Liver (tissue), 9 donors: Measurements from ENCODE around the gene MIOX. TPM values are rescaled to one million over a fixed set of nuclear protein-coding genes. Genes with fewer than 3 reads are reported as not detected.
A peak's percentile ranks its signal among the peaks of the same experiment; 100 is the strongest.

Experiments
- DNase-seq: peaks from one replicate; pipeline ENCODE4 v3.0.0-alpha.2; 2017; ENCODE audit warnings: low spot score
- H3K27ac ChIP-seq, 2 donors: one replicate each; pipeline ENCODE4 v1.7.0; 2013; ENCODE audit warnings: inconsistent platforms in 2 of 2, low read length in 2 of 2, control low read depth in 1 of 2, low read depth in 1 of 2, mild to moderate bottlenecking in 1 of 2
- H3K27me3 ChIP-seq, 4 donors: one replicate each; pipeline versions ENCODE4 v1.6.1 to v1.7.0; 2013; ENCODE audit warnings: low read length in 3 of 4, inconsistent platforms in 1 of 4, mild to moderate bottlenecking in 1 of 4, moderate library complexity in 1 of 4; ENCODE audit not compliant: control insufficient read depth in 4 of 4, insufficient read depth in 4 of 4
- H3K36me3 ChIP-seq, 4 donors: one replicate each; pipeline versions ENCODE4 v1.6.1 to v1.7.0; 2013; ENCODE audit warnings: low read length in 3 of 4, mild to moderate bottlenecking in 3 of 4, low read depth in 1 of 4, moderate library complexity in 1 of 4; ENCODE audit not compliant: control insufficient read depth in 4 of 4, insufficient read depth in 3 of 4
- H3K4me1 ChIP-seq, 4 donors: one replicate each; pipeline versions ENCODE4 v1.6.1 to v1.7.0; 2013; ENCODE audit warnings: low read length in 3 of 4, mild to moderate bottlenecking in 3 of 4, moderate library complexity in 1 of 4; ENCODE audit not compliant: control insufficient read depth in 4 of 4, insufficient read depth in 4 of 4
- H3K4me3 ChIP-seq, 3 donors: one replicate each; pipeline versions ENCODE4 v1.6.1 to v1.7.0; 2013; ENCODE audit warnings: low read length in 3 of 3, control low read depth in 1 of 3, low read depth in 1 of 3, mild to moderate bottlenecking in 1 of 3
- H3K9ac ChIP-seq, 2 donors: one replicate each; pipeline ENCODE4 v1.7.0; 2013; ENCODE audit warnings: low read length in 2 of 2, mild to moderate bottlenecking in 2 of 2, moderate library complexity in 2 of 2, control low read depth in 1 of 2, low read depth in 1 of 2
- H3K9me3 ChIP-seq, 4 donors: one replicate each; pipeline versions ENCODE4 v1.6.1 to v1.7.0; 2013; ENCODE audit warnings: low read length in 3 of 4; ENCODE audit not compliant: control insufficient read depth in 4 of 4
- ATF3 ChIP-seq: IDR thresholded peaks from 2 replicates; pipeline ENCODE4 v1.6.1; 2016; ENCODE audit warnings: antibody characterized with exemption
- EGR1 ChIP-seq, 2 donors: IDR thresholded peaks; 2 replicates each; pipeline ENCODE4 v1.6.1; 2016 to 2018; ENCODE audit warnings: antibody characterized with exemption in 2 of 2, low read depth in 2 of 2
- FOXA2 ChIP-seq: IDR thresholded peaks from 2 replicates; pipeline ENCODE4 v1.6.1; 2016; ENCODE audit warnings: antibody characterized with exemption
- GABPA ChIP-seq, 2 donors: IDR thresholded peaks in 1 of 2; conservative IDR thresholded peaks in 1 of 2; 2 replicates each; pipeline ENCODE4 v1.6.1; 2016; ENCODE audit warnings: antibody characterized with exemption in 2 of 2, mild to moderate bottlenecking in 1 of 2, moderate library complexity in 1 of 2
- HNF4A ChIP-seq, 2 donors: conservative IDR thresholded peaks; 2 replicates each; pipeline ENCODE4 v1.6.1; 2016; ENCODE audit warnings: antibody characterized with exemption in 2 of 2, mild to moderate bottlenecking in 2 of 2
- JUND ChIP-seq, 2 donors: IDR thresholded peaks; 2 replicates each; pipeline ENCODE4 v1.6.1; 2016; ENCODE audit warnings: antibody characterized with exemption in 2 of 2
- NR2F2 ChIP-seq: IDR thresholded peaks from 2 replicates; pipeline ENCODE4 v1.6.1; 2016; ENCODE audit warnings: antibody characterized with exemption
- RAD21 ChIP-seq, 2 donors: IDR thresholded peaks; 2 replicates each; pipeline ENCODE4 v1.6.1; 2016; ENCODE audit warnings: antibody characterized with exemption in 2 of 2, mild to moderate bottlenecking in 2 of 2
- RXRA ChIP-seq, 2 donors: IDR thresholded peaks; 2 replicates each; pipeline ENCODE4 v1.6.1; 2017 to 2018; ENCODE audit warnings: antibody characterized with exemption in 2 of 2, mild to moderate bottlenecking in 1 of 2
- SP1 ChIP-seq: IDR thresholded peaks from 2 replicates; pipeline ENCODE4 v1.6.1; 2018; ENCODE audit warnings: antibody characterized with exemption, mild to moderate bottlenecking
- TAF1 ChIP-seq: conservative IDR thresholded peaks from 2 replicates; pipeline ENCODE4 v1.6.1; 2016; ENCODE audit warnings: antibody characterized with exemption, mild to moderate bottlenecking
- YY1 ChIP-seq: IDR thresholded peaks from 2 replicates; pipeline ENCODE4 v1.6.1; 2016; ENCODE audit warnings: antibody characterized with exemption, mild to moderate bottlenecking
- WGBS: extraction: QIAGEN DNeasy Blood & Tissue Kit; methylation state at CpG from one replicate; pipeline ENCODE4 v1.1.7; 2013; 5-methylcytosine and 5-hydroxymethylcytosine counted together
- polyA plus RNA-seq, 2 donors: library from polyadenylated mRNA; stranded (reverse) in 1 of 2; unstranded in 1 of 2; fragments of 200-250 nt in 1 of 2; fragments of >200 nt in 1 of 2; fragmentation: Nextera tagmentation in 1 of 2; extraction: Ambion mirVana in 1 of 2; gene quantifications; one replicate each; pipeline versions ENCODE4 v1.2.1 to v1.2.3, GENCODE V29; 2013 to 2015
- total RNA-seq, 2 donors: library from RNA; depleted of rRNA; stranded (reverse); fragments of >200 nt; gene quantifications; one replicate each; pipeline ENCODE4 v1.2.3, GENCODE V29; 2014
- TF ChIP-seq, protein P1 (sequence below): fragments of 150-350 bp; IDR thresholded peaks from 2 replicates; pipeline ENCODE4 v1.5.1; 2017; ENCODE audit warnings: improper control_type of control experiment, low read depth, low read length; ENCODE audit not compliant: missing input control
- TF ChIP-seq, protein P2 (sequence below): IDR thresholded peaks from 2 replicates; pipeline ENCODE4 v1.6.1; 2016; ENCODE audit warnings: antibody characterized with exemption, mild to moderate bottlenecking
- donor health status: healthy.
- donor health status: healthy.
- donor health status: healthy.
- donor health status: healthy.
- donor health status: healthy.

Gene MIOX
- total and polyA plus RNA-seq, 4 donors = not detected

DNA sequence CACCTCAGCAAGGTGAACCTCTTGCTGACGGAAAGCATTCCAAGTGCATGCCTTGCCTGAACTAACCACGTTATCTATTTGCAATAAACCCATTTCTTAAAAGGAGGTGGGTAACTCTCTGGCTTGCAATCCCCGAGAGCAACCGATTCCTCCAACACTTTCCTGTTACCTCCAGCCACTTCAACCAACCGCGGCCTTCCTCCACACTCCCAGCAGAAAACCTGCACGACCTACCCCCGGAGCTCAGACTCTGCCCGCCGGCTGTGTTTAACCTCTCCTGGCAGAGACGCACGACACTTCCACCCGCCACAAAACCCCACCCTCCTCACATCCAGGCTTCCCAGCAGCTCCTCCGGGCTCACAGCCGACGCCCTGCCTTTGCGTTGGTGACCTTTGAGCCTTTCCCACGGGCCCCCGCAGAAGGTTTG is 38.0 kb downstream of the MIOX start:
- no peaks in the 10 kb centered on the region for H3K9me3 ChIP-seq
- H3K4me1 ChIP-seq = peaks cover 13 to 56% (median 31%) of the 10 kb centered on the region in 4 donors

DNA sequence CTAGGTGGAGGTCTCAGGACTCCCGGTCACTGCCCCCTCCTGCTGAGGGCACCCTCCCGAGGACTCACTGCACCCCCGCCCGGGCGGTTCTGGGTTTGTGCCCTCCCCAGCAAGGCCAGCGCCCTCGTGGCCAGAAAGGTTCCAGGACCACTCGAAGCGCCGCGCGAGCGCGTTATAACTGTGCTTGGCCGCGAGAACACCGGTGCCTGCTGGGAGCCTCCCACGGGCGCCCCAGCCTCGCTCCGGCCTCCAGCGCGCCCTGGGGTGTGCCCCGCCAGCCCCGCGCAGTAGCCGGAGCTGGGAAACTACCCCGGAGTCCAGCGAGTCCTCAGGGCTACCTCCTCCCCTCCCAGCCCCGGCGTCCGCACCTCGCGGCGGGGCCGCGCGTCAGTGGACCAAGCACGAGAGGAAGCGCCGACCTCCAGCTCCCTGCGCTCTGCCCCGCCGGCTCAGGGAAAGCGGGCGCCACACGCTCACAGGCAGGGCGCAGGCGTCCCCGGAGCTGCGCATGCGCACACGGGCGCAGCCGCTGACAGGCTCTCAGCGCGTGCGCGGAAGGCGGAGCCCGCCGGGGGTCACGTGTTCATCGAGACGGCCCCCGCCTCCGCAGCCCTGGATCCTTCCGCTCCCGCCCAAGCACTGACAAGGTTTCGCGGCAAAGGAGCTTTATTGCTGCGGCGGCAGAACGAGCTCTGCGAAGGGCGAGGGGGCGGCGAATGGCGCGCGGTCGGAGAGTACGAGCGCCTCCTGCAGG is 38.6 kb downstream of the MIOX start, which contains the start of gene SCO2:
Gene SCO2, minus strand, starts transcription at position 495 of the 754 bp plus-strand sequence. CDS start 1,187 bp downstream, outside the sequence.
- H3K9me3 ChIP-seq = no peaks in the 10 kb centered on the region
- H3K27me3 ChIP-seq = no peaks in the 10 kb centered on the region
- WGBS = under 1% methylated on average over 84 of the region's 84 CpGs
- TF ChIP-seq EGR1 (IDR thresholded peaks at IDR 0.05; ENCODE audit: low read depth in 2 of 2) (peak; percentile 59 to 84), NR2F2 (peak; percentile 6), SP1 (peak; percentile 45), FOXA2 (no peak), RAD21 (IDR thresholded peaks at IDR 0.05) (peak; percentile 15 to 48), TAF1 (no peak), RXRA (IDR thresholded peaks at IDR 0.05) (peak; percentile 88 to 95), YY1 (no peak), GABPA (IDR thresholded peaks at IDR 0.05 in 1 of 2, conservative IDR thresholded peaks at IDR 0.05 in 1 of 2) (no peak)
- TF ChIP-seq, protein P1, sequence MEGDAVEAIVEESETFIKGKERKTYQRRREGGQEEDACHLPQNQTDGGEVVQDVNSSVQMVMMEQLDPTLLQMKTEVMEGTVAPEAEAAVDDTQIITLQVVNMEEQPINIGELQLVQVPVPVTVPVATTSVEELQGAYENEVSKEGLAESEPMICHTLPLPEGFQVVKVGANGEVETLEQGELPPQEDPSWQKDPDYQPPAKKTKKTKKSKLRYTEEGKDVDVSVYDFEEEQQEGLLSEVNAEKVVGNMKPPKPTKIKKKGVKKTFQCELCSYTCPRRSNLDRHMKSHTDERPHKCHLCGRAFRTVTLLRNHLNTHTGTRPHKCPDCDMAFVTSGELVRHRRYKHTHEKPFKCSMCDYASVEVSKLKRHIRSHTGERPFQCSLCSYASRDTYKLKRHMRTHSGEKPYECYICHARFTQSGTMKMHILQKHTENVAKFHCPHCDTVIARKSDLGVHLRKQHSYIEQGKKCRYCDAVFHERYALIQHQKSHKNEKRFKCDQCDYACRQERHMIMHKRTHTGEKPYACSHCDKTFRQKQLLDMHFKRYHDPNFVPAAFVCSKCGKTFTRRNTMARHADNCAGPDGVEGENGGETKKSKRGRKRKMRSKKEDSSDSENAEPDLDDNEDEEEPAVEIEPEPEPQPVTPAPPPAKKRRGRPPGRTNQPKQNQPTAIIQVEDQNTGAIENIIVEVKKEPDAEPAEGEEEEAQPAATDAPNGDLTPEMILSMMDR = peak; percentile 21
- peaks cover 13 to 57% (median 31%) of the 10 kb centered on the region in 4 donors for H3K4me1 ChIP-seq
- H3K9ac ChIP-seq = peak within 1 kb of the TSS; percentile 24 to 59
- peak within 1 kb of the TSS; percentile 92 to 96 for H3K27ac ChIP-seq
- peak; percentile 96 for DNase-seq
- H3K36me3 ChIP-seq = peaks cover 9 to 29% (median 11%) of the 10 kb centered on the region in 4 donors
- H3K4me3 ChIP-seq = peak within 1 kb of the TSS; percentile 44 to 77 (median 73)

More for the DNA sequence above, 38.0 kb downstream of the MIOX start:
- Histone ChIP-seq H3K36me3 (peaks cover 9 to 29% (median 11%) of the 10 kb centered on the region in 4 donors), H3K27me3 (no peaks in the 10 kb centered on the region), H3K9ac (peak overlapping the region in 1 of 2 donors; percentile 24), H3K4me3 (peak overlapping the region; percentile 38 to 74 (median 40)), H3K27ac (peak overlapping the region; percentile 92 to 96)
- no peak for DNase-seq
- no peak for TF ChIP-seq YY1
- no peak for TF ChIP-seq NR2F2
- TF ChIP-seq JUND (IDR thresholded peaks at IDR 0.05) = no peak
- TF ChIP-seq ATF3 = no peak
- TF ChIP-seq, protein P2, sequence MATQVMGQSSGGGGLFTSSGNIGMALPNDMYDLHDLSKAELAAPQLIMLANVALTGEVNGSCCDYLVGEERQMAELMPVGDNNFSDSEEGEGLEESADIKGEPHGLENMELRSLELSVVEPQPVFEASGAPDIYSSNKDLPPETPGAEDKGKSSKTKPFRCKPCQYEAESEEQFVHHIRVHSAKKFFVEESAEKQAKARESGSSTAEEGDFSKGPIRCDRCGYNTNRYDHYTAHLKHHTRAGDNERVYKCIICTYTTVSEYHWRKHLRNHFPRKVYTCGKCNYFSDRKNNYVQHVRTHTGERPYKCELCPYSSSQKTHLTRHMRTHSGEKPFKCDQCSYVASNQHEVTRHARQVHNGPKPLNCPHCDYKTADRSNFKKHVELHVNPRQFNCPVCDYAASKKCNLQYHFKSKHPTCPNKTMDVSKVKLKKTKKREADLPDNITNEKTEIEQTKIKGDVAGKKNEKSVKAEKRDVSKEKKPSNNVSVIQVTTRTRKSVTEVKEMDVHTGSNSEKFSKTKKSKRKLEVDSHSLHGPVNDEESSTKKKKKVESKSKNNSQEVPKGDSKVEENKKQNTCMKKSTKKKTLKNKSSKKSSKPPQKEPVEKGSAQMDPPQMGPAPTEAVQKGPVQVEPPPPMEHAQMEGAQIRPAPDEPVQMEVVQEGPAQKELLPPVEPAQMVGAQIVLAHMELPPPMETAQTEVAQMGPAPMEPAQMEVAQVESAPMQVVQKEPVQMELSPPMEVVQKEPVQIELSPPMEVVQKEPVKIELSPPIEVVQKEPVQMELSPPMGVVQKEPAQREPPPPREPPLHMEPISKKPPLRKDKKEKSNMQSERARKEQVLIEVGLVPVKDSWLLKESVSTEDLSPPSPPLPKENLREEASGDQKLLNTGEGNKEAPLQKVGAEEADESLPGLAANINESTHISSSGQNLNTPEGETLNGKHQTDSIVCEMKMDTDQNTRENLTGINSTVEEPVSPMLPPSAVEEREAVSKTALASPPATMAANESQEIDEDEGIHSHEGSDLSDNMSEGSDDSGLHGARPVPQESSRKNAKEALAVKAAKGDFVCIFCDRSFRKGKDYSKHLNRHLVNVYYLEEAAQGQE = no peak
- peak; percentile 58 to 72 for TF ChIP-seq HNF4A (conservative IDR thresholded peaks at IDR 0.05)
- TF ChIP-seq RAD21 (IDR thresholded peaks at IDR 0.05) = no peak
- WGBS = 4% methylated on average over 19 of the region's 19 CpGs
